HG03196 (cell line): ENCODE measurements around the gene MMAA.

ENCODE experiments used
- ATAC-seq: cut with Tn5 transposase; IDR thresholded peaks from one replicate; pipeline ENCODE4 v1.9.1; 2021; ENCODE audit not compliant: unreplicated experiment

The MMAA gene

GRCh38 chr4:145703850-145704497 is 84.8 kb downstream of the MMAA start:
- no peak for ATAC-seq

GRCh38 chr4:145709336-145709735 is 90.2 kb downstream of the MMAA start:
- no peak for ATAC-seq
